Stimulated activated CD4-positive, alpha-beta T cell treated with anti-CD3 and anti-CD28 coated beads, Interleukin-12 subunit alpha, Interleukin-12 subunit beta, amount 100 ng/mL, for 24 hours (primary cell): ENCODE measurements around the gene FAM120B.

ENCODE experiments used
- DNase-seq, 2 experiments: peaks; one replicate each; pipeline ENCODE4 v3.0.0-alpha.2; 2020; ENCODE audit warnings: low read depth in 2 of 2

FAM120B gene

DNA sequence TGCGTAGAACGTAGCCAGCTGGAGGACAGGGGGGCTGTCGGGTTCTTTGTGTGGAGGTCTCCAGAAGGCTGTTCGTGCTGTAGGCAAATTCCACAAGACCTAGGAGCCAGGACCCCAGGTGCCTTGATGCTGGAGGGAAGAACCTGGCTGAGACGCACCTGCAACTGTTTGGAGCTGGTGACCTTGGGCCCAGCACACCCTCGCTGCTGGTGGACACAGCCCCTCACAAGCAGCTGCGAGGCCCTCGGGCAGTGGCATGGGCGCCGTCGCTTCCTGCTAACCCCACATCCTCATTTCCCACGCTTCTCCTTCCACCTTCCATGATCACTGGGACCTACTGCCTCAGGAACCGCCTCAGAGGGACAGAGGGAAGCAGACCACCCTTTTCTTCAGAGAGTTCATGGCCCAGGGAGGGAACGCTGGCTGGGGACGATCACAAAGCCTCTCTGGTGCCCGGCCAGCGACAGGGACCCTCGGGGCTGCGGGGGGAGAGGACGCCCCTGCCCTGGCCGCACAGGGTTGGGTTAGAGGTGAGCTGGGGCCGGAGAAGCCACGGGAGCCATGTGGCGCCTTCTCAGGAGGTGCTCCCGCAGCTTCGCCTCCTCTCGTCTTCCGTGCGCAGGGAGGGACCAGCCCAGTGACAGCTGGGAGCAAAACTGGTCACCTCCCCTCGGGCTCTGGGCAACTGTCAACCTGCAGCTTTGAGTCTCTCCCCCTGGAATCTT, 34.1 kb upstream of the FAM120B start:
- no peak for DNase-seq

- DNase-seq: no peak
Measured at GRCh38 chr6:170273191-170273590, 33.4 kb upstream of the FAM120B start.

- DNase-seq: no peak
Measured at GRCh38 chr6:170273681-170274080, 32.9 kb upstream of the FAM120B start.

GRCh38 chr6:170274713-170275560, 31.6 kb upstream of the FAM120B start:
- DNase-seq: no peak

- no peak for DNase-seq
Measured at GRCh38 chr6:170276369-170277057, 30.0 kb upstream of the FAM120B start.

DNA sequence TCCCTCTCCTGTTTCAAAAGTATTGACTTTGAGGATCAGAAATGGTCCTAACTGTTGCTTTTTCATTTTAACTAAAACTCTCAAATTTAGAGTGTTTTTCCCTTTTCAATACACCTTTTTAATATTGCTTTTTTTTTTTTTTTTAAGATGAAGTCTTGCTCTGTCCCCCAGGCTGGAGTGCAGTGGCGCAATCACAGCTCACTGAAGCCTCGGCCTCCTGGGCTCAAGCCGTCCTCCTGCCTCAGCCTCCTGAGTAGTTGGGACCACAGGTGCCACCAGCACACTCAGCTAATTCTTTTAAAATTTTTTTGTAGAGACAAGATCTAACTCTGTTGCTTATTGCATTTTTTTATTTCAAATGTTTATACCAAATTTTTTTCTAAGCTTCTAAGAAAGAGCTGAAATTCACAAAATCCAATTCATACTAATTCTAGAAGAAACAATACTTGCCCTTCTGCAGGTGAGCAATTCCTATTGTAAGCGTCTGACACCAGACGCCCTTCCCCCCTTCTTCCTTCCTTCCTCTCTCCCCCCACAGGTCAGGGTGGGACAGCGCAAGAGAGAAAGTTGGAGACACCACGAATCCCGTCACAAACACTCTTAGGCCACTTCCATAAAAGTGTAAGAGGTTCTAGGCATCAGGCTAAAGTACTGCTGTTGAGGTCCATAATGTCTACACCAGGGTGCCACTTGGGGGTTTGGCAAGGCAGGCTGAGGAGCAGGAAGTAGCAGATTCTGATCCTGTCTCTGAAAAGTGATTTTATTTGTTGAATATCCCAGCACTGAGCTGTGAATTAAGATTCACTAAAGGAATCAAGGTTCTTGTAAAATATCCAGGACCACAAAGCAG, 28.4 kb upstream of the FAM120B start:
- DNase-seq: no peak

- DNase-seq: no peak
Measured at GRCh38 chr6:170278743-170279094, 27.8 kb upstream of the FAM120B start.

DNA sequence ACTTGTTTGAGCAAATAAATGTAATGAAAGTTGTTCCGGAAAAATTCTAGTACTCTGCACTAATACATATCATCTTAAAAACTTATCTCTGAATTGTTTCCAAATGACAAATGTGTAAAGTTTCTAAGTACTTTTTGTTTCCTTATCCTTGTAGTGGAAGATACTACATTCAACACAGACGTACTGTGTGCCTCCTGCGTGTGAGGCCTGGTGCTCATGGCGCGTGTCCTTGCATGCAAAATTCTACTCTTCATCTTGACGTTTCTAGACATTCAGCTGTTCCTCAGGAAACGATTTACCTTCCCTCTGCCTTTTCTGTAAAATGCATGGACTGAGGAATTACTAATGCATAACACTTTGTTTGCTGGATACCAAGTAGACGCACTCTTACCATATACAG, 27.1 kb upstream of the FAM120B start:
- no peak for DNase-seq

DNA sequence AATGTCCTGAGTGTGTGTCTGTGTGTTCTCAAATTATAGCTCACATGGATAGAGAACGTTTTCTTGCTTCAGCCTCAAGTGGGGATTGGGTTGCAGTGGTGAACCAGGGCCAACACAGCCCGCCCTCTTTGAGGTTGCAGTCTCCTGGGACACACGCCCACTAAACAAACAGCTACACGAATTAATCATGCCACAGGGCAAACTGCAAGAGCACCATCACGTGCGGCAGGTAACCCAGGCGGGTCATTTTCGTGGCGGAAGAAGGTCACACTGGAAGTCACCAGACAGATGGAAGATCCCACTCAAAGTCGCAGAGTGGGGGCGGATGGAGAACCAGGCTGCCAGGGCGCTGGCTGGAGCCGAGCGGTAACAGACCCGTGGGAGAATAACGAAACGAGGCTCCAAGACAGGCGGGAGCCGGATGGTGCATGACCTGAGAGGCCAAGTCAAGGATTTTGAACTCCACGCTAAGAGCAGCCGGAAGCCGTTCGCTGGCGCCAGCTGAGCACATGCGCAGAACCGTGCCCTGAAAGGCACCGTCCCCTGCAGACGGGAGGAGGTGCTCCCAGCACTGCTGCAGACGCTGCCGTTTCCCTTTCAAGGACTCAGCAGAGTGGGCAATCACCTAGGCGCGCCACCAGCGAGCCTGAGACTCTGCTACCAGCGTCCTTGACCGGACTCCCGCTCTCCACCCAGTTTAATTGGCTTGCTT, 26.4 kb upstream of the FAM120B start:
- DNase-seq: no peak

GRCh38 chr6:170280689-170281045, 25.9 kb upstream of the FAM120B start:
- no peak for DNase-seq

DNA sequence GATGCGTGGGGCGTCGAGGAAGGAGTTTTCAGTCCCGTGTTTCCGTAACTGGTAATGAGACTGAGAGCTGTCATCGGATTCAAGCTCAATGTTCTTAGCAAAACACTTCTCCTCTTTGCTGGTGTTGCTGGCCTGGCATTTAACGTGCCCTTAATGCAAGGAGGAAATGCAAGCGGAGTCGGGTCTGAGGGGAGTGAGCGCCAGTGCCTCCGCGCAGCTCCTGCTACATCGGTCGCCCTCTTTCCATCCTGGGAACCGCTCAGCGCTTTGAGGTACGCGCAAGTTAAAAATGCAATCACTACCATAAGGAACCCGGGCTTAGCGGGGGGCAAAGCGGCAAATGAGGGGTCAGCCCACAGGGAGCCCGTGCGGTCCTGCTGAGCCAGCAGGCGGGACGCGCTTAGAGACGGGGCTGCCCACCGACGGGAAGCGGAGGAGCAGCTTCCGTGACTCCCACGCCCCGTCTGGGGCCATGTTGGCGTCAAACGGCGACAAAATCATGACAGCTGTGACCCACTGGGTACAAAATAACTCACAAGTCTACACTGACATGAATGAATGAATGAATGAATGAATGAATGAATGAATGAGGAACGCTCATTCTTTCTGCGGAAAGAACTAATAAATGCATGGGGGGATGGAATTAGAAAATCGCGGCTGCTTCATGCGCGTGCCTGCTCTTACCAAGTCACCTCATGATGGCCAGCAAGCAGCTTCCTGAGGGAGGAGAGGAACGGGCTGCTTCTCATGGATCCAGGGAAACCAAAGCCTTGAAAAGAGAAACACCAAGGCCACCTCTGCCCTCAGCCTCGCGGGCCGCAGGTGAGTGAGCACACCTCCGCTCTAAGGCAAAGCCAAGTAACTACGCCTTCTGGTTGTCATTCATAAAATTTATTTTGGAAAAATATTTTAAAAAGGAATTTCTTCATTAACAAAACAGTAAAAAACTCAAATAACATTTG, 24.9 kb upstream of the FAM120B start:
- no peak for DNase-seq

DNA sequence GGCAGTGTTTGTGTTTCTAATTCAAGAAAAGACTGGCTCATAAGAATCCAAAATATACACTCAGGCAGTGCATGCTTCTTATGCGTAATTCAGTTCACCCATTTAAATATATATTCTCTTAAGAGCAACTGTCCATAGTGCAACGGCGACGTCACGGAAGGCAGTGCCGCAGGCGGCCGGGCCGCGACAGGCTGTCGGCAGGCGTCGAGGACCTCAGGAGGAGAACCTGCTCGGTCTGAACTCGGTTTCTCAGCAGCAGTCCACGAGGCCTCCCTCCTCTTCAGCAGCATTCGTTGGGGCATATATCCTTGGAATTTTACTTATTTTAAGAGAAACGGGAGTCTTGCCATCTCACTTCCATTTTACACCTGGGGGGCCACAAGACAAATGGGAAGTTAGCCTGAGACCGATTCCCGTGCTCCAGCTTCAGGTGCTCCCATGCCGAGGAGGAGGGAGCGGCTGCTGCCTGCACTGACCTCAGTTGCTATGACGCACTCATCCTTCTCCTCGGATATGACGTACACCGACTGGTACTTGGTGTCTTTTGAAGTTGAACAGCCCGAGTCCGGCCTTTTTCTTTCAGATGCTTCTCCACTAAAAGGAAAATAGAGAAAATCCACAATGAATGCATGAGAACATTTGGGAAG, 23.9 kb upstream of the FAM120B start:
- no peak for DNase-seq

DNA sequence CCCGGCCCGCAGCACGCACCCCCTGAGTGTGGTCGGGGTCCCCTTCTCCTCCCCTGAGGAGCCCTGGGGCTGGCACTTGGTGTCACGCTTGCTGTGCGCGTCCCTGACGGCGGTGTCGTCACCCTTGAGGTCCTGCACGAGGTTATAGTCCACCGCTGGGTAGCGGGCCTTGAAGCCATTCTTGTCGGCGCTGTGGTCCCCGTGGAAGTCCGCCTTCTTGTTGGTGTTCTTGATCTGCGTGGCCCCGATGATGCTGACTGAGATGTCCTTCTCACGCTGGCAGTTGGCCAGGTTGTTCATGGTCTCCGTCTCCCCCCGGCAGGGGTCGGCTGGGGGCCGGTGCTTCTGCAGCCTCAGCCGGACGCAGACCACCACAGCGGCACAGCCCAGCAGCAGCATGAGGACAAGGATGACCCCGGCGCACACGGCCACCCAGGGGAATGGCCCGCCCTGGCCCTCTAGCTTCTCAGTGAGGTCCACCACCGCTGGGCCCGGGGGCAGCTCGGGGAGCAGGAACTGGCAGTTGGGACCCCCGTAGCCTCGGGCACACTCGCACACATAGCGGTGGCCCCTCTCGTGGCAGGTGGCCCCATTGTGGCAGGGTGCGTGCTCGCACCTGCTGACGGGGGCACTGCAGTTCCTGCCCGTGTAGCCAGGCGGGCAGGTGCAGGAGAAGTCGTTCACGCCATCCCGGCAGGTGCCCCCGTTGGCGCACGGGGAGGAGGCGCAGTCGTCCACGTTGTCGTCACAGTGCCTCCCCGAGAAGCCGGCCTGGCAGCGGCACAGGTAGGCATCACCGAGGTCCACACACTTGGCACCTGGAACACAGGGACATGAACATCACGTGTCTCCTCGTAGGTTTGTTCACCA, 23.1 kb upstream of the FAM120B start:
- DNase-seq: no peak

GRCh38 chr6:170284126-170284773, 22.3 kb upstream of the FAM120B start:
- no peak for DNase-seq

DNA sequence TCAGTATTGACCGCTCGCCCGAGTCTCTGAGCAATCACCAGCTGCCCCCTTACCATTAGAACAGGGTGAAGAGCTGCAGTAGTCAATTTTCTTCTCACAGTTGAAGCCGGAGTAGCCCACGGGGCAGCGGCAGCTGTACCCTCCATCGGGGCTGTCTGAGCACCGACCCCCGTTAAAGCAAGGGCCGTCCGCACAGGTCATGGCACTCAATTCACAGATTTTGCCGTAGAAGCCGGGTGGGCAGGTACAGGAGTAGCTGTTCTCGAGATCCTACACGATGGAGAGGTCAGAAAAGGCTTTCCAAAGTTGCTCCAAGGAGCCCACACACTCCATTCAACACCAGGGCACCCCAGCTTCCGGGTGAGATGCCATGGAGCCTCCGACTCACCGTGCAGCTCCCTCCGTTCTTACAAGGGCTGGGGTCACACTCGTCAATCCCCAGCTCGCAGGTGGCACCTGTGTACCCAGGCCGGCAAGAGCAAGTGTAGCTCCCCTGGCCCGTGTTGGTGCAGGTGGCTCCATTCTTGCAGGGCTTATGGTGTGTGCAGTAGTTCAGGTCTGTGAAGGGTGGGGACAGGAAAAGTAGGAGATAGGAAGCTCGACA, 21.6 kb upstream of the FAM120B start:
- DNase-seq: no peak

GRCh38 chr6:170285482-170285881, 21.1 kb upstream of the FAM120B start:
- no peak for DNase-seq

- no peak for DNase-seq
Measured at GRCh38 chr6:170286246-170286933, 20.2 kb upstream of the FAM120B start.
